HG03097 (cell line): ENCODE measurements around the gene HTR7.
"Not testable (repeated sequence)": the region's sequence is repeated elsewhere in the genome, so short reads cannot be mapped to it uniquely, and the experiment has no call there.

Source experiments
- ATAC-seq: cut with Tn5 transposase; IDR thresholded peaks from one replicate; pipeline ENCODE4 v1.9.1; 2021; ENCODE audit not compliant: unreplicated experiment, low FRiP score

Gene HTR7

GRCh38 chr10:90859321-90859751 is 1.5 kb upstream of the HTR7 start:
- no peak for ATAC-seq

- ATAC-seq: no peak
These were observed 676 bp upstream of the HTR7 start for GRCh38 chr10:90858461-90858968.

- ATAC-seq: no peak
These were observed 740 bp downstream of the HTR7 start for GRCh38 chr10:90856964-90857634.

GRCh38 chr10:90856261-90856660 is 1.6 kb downstream of the HTR7 start:
- ATAC-seq: no peak

GRCh38 chr10:90855126-90855525 is 2.7 kb downstream of the HTR7 start:
- ATAC-seq: no peak

- no peak for ATAC-seq
These were observed 7.7 kb downstream of the HTR7 start for GRCh38 chr10:90849956-90850749.

GRCh38 chr10:90847436-90847835 is 10.4 kb downstream of the HTR7 start:
- no peak for ATAC-seq

GRCh38 chr10:90846746-90847145 is 11.1 kb downstream of the HTR7 start:
- no peak for ATAC-seq

GRCh38 chr10:90845726-90846125 is 12.1 kb downstream of the HTR7 start:
- no peak for ATAC-seq

- ATAC-seq: no peak
These were observed 15.1 kb downstream of the HTR7 start for GRCh38 chr10:90842725-90843124.

- ATAC-seq: no peak
These were observed 20.4 kb downstream of the HTR7 start for GRCh38 chr10:90837486-90837885.

GRCh38 chr10:90834326-90834725 is 23.5 kb downstream of the HTR7 start:
- no peak for ATAC-seq

- ATAC-seq: no peak
These were observed 25.7 kb downstream of the HTR7 start for GRCh38 chr10:90832111-90832510.

GRCh38 chr10:90822508-90822907 is 35.3 kb downstream of the HTR7 start:
- ATAC-seq: no peak

GRCh38 chr10:90821864-90822263 is 36.0 kb downstream of the HTR7 start:
- ATAC-seq: not testable (repeated sequence)

GRCh38 chr10:90819911-90820310 is 37.9 kb downstream of the HTR7 start:
- ATAC-seq: no peak

- ATAC-seq: no peak
These were observed 39.1 kb downstream of the HTR7 start for GRCh38 chr10:90818736-90819135.

- no peak for ATAC-seq
These were observed 40.5 kb downstream of the HTR7 start for GRCh38 chr10:90817128-90817889.

- no peak for ATAC-seq
These were observed 41.4 kb downstream of the HTR7 start for GRCh38 chr10:90816466-90816865.

GRCh38 chr10:90813594-90814365 is 44.1 kb downstream of the HTR7 start:
- ATAC-seq: no peak
